HEK293 (cell line): ENCODE results near the gene ZFP62.
A peak's percentile ranks its signal among the peaks of the same experiment; 100 is the strongest.

Experiments used
- AEBP2 ChIP-seq: fragments of 450-650 bp; formaldehyde crosslinking; IDR thresholded peaks from 2 replicates; pipeline ENCODE4 v1.5.1; 2016; ENCODE audit warnings: missing biosample characterization, missing genetic modification characterization, borderline replicate concordance
- GFI1B ChIP-seq: fragments of 450-650 bp; formaldehyde crosslinking; IDR thresholded peaks from 2 replicates; pipeline ENCODE4 v1.5.1; 2016; ENCODE audit warnings: missing biosample characterization, missing genetic modification characterization
- KLF8 ChIP-seq: fragments of 450-650 bp; formaldehyde crosslinking; IDR thresholded peaks from 2 replicates; pipeline ENCODE4 v1.5.1; 2016; ENCODE audit warnings: missing biosample characterization, missing genetic modification characterization
- MEIS1 ChIP-seq: sonication (generic); formaldehyde crosslinking; IDR thresholded peaks from 2 replicates; pipeline ENCODE4 v1.8.1; 2022; ENCODE audit warnings: missing genetic modification reagents, mild to moderate bottlenecking, borderline replicate concordance
- MYNN ChIP-seq: fragments of 450-650 bp; formaldehyde crosslinking; IDR thresholded peaks from 2 replicates; pipeline ENCODE4 v1.5.1; 2016; ENCODE audit warnings: missing biosample characterization, missing genetic modification characterization, borderline replicate concordance
- TRIM28 ChIP-seq: IDR thresholded peaks from 2 replicates; pipeline ENCODE4 v1.6.1; 2011; ENCODE audit warnings: low read length, control low read depth, borderline replicate concordance
- ZBTB17 ChIP-seq: fragments of 450-650 bp; formaldehyde crosslinking; IDR thresholded peaks from 2 replicates; pipeline ENCODE4 v1.5.1; 2016; ENCODE audit warnings: missing biosample characterization, missing genetic modification characterization
- ZBTB26 ChIP-seq: fragments of 450-650 bp; formaldehyde crosslinking; optimal IDR thresholded peaks from 2 replicates; pipeline ENCODE3; 2016; ENCODE audit warnings: missing biosample characterization, mild to moderate bottlenecking, missing genetic modification characterization
- ZIC2 ChIP-seq: fragments of 450-650 bp; formaldehyde crosslinking; IDR thresholded peaks from 2 replicates; pipeline ENCODE4 v1.5.1; 2016; ENCODE audit warnings: missing biosample characterization, missing genetic modification characterization
- ZNF148 ChIP-seq: fragments of 450-650 bp; formaldehyde crosslinking; IDR thresholded peaks from 2 replicates; pipeline ENCODE4 v1.5.0; 2017; ENCODE audit warnings: missing biosample characterization, missing genetic modification characterization, borderline replicate concordance
- ZNF157 ChIP-seq: fragments of 450-650 bp; formaldehyde crosslinking; IDR thresholded peaks from 2 replicates; pipeline ENCODE4 v1.5.1; 2016; ENCODE audit warnings: missing biosample characterization, missing genetic modification characterization
- ZNF518A ChIP-seq: fragments of 450-650 bp; formaldehyde crosslinking; conservative IDR thresholded peaks from 2 replicates; pipeline ENCODE4 v1.5.1; 2016; ENCODE audit warnings: low read depth, missing biosample characterization, missing genetic modification characterization
- ZNF549 ChIP-seq: fragments of 450-650 bp; IDR thresholded peaks from 2 replicates; pipeline ENCODE4 v1.5.1; 2018; ENCODE audit warnings: missing biosample characterization, missing genetic modification characterization, mild to moderate bottlenecking, inconsistent platforms, moderate library complexity
- ZNF747 ChIP-seq: fragments of 450-650 bp; formaldehyde crosslinking; IDR thresholded peaks from 2 replicates; pipeline ENCODE4 v1.5.1; 2016; ENCODE audit warnings: missing biosample characterization, missing genetic modification characterization
- ZNF791 ChIP-seq: fragments of 450-650 bp; formaldehyde crosslinking; IDR thresholded peaks from 2 replicates; pipeline ENCODE4 v1.5.1; 2016; ENCODE audit warnings: missing biosample characterization, missing genetic modification characterization
- ZSCAN23 ChIP-seq: fragments of 450-650 bp; formaldehyde crosslinking; IDR thresholded peaks from 2 replicates; pipeline ENCODE4 v1.5.1; 2016; ENCODE audit warnings: missing biosample characterization, missing genetic modification characterization
- ZSCAN30 ChIP-seq: fragments of 450-650 bp; IDR thresholded peaks from 2 replicates; pipeline ENCODE4 v1.5.1; 2018; ENCODE audit warnings: missing biosample characterization, mild to moderate bottlenecking, missing genetic modification characterization, moderate library complexity
- TF ChIP-seq, protein P1 (sequence below): fragments of 450-650 bp; formaldehyde crosslinking; IDR thresholded peaks from 2 replicates; pipeline ENCODE4 v1.5.1; 2016; ENCODE audit warnings: missing biosample characterization, missing genetic modification characterization
- TF ChIP-seq, protein P2 (sequence below): fragments of 450-650 bp; formaldehyde crosslinking; IDR thresholded peaks from 2 replicates; pipeline ENCODE4 v1.5.1; 2016; ENCODE audit warnings: missing biosample characterization, missing genetic modification characterization, low read depth
- TF ChIP-seq, protein P3 (sequence below): fragments of 450-650 bp; formaldehyde crosslinking; IDR thresholded peaks from 2 replicates; pipeline ENCODE4 v1.5.1; 2016; ENCODE audit warnings: missing biosample characterization, missing genetic modification characterization

ZFP62 gene

GRCh38 chr5:180810210-180810958 is 50.7 kb downstream of the ZFP62 start (continued):
- TF ChIP-seq ZNF518A (peak; percentile 76), ZBTB17 (tag by site-specific recombination) (0 out of 2 replicates have a peak, but pooled peaks have one; percentile 38), MEIS1 (no peak), ZNF157 (tag by site-specific recombination) (no peak), ZIC2 (tag by site-specific recombination) (peak; percentile 85), ZBTB26 (peak; percentile 93), ZNF791 (0 out of 2 replicates have a peak, but pooled peaks have one; percentile 11), ZNF747 (tag by site-specific recombination) (no peak), ZNF148 (tag by site-specific recombination) (no peak), TRIM28 (no peak), ZSCAN23 (no peak), AEBP2 (tag by site-specific recombination) (no peak), ZSCAN30 (tag by site-specific recombination) (peak; percentile 80; the same call in 1 of the 2 replicates), ZNF549 (no peak), MYNN (no peak), KLF8 (tag by site-specific recombination) (peak; percentile 98), GFI1B (no peak)
- TF ChIP-seq, protein P1, sequence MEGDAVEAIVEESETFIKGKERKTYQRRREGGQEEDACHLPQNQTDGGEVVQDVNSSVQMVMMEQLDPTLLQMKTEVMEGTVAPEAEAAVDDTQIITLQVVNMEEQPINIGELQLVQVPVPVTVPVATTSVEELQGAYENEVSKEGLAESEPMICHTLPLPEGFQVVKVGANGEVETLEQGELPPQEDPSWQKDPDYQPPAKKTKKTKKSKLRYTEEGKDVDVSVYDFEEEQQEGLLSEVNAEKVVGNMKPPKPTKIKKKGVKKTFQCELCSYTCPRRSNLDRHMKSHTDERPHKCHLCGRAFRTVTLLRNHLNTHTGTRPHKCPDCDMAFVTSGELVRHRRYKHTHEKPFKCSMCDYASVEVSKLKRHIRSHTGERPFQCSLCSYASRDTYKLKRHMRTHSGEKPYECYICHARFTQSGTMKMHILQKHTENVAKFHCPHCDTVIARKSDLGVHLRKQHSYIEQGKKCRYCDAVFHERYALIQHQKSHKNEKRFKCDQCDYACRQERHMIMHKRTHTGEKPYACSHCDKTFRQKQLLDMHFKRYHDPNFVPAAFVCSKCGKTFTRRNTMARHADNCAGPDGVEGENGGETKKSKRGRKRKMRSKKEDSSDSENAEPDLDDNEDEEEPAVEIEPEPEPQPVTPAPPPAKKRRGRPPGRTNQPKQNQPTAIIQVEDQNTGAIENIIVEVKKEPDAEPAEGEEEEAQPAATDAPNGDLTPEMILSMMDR = no peak
- TF ChIP-seq, protein P2, sequence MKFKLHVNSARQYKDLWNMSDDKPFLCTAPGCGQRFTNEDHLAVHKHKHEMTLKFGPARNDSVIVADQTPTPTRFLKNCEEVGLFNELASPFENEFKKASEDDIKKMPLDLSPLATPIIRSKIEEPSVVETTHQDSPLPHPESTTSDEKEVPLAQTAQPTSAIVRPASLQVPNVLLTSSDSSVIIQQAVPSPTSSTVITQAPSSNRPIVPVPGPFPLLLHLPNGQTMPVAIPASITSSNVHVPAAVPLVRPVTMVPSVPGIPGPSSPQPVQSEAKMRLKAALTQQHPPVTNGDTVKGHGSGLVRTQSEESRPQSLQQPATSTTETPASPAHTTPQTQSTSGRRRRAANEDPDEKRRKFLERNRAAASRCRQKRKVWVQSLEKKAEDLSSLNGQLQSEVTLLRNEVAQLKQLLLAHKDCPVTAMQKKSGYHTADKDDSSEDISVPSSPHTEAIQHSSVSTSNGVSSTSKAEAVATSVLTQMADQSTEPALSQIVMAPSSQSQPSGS (tag by site-specific recombination) = no peak
- TF ChIP-seq, protein P3, sequence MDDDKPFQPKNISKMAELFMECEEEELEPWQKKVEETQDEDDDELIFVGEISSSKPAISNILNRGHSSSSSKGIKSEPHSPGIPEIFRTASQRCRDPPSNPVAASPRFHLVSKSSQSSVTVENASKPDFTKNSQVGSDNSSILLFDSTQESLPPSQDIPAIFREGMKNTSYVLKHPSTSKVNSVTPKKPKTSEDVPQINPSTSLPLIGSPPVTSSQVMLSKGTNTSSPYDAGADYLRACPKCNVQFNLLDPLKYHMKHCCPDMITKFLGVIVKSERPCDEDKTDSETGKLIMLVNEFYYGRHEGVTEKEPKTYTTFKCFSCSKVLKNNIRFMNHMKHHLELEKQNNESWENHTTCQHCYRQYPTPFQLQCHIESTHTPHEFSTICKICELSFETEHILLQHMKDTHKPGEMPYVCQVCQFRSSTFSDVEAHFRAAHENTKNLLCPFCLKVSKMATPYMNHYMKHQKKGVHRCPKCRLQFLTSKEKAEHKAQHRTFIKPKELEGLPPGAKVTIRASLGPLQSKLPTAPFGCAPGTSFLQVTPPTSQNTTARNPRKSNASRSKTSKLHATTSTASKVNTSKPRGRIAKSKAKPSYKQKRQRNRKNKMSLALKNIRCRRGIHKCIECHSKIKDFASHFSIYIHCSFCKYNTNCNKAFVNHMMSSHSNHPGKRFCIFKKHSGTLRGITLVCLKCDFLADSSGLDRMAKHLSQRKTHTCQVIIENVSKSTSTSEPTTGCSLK (tag by site-specific recombination) = no peak
